Natural killer cell (primary cell): Measurements from ENCODE around the gene LPIN1. TPM values are rescaled to one million over a fixed set of nuclear protein-coding genes. Genes with fewer than 3 reads are reported as not detected.

Experiments
- ATAC-seq, 3 donors: fragments of 150-1000 bp in 2 of 3; fragments of 200-7000 bp in 1 of 3; cut with Tn5 transposase; 1 replicate in 1 of 3; 2 replicates in 2 of 3; pipeline ENCODE4 v1.10.0; 2021; ENCODE audit warnings: mild to moderate bottlenecking in 2 of 3, moderate library complexity in 2 of 3
- DNase-seq, 2 donors: peaks; one replicate each; pipeline versions ENCODE4 v3.0.0 to v3.0.0-alpha.2; 2013 to 2021; ENCODE audit warnings: mixed read lengths in 1 of 2
- H3K27ac ChIP-seq: one replicate; pipeline ENCODE4 v1.5.1; 2013; ENCODE audit warnings: mild to moderate bottlenecking, low read length
- H3K27me3 ChIP-seq: one replicate; pipeline ENCODE4 v1.6.1; 2013; ENCODE audit warnings: low read length; ENCODE audit not compliant: control insufficient read depth, insufficient read depth
- H3K36me3 ChIP-seq: one replicate; pipeline ENCODE4 v1.6.1; 2013; ENCODE audit warnings: low read length; ENCODE audit not compliant: control insufficient read depth, insufficient read depth
- H3K4me1 ChIP-seq: one replicate; pipeline ENCODE4 v1.6.1; 2013; ENCODE audit warnings: low read length; ENCODE audit not compliant: control insufficient read depth, insufficient read depth
- H3K4me3 ChIP-seq: one replicate; pipeline ENCODE4 v1.5.1; 2013; ENCODE audit warnings: low read length
- H3K9me3 ChIP-seq: one replicate; pipeline ENCODE4 v1.6.1; 2013; ENCODE audit warnings: low read length; ENCODE audit not compliant: control insufficient read depth, insufficient read depth
- H3K27ac Mint-ChIP-seq, 2 donors: one replicate each; pipeline ENCODE4 v1.8.0; 2022; ENCODE audit warnings: mild to moderate bottlenecking in 2 of 2, mixed read lengths in 2 of 2, moderate library complexity in 1 of 2
- H3K27me3 Mint-ChIP-seq, 2 donors: one replicate each; pipeline ENCODE4 v1.8.0; 2022; ENCODE audit warnings: low read depth in 2 of 2, mixed read lengths in 2 of 2
- H3K36me3 Mint-ChIP-seq: one replicate; pipeline ENCODE4 v1.8.0; 2022; ENCODE audit warnings: mixed read lengths
- H3K4me1 Mint-ChIP-seq, 2 donors: one replicate each; pipeline ENCODE4 v1.8.0; 2022; ENCODE audit warnings: mixed read lengths in 2 of 2
- H3K4me3 Mint-ChIP-seq: one replicate; pipeline ENCODE4 v1.8.0; 2022; ENCODE audit warnings: mild to moderate bottlenecking, moderate library complexity, mixed read lengths
- H3K9me3 Mint-ChIP-seq, 2 donors: one replicate each; pipeline ENCODE4 v1.8.0; 2022; ENCODE audit warnings: mixed read lengths in 2 of 2
- WGBS: methylation state at CpG from one replicate; pipeline ENCODE4 v1.1.7; 2013; ENCODE audit warnings: missing lambda C conversion rate; ENCODE audit not compliant: insufficient coverage; 5-methylcytosine and 5-hydroxymethylcytosine counted together
- intact Hi-C: fragments of 100-400 bp; cut with micrococcal nuclease; formaldehyde crosslinking; loops from one replicate; pipeline ENCODE4 v1.14.2; 2022
- total RNA-seq, 4 donors: library from RNA; stranded (reverse); fragments of 120-200 nt in 1 of 4; gene quantifications; one replicate each; pipeline versions ENCODE4 v1.2.3 to v1.2.4, GENCODE V29; 2013 to 2022
- TF ChIP-seq, protein P1 (sequence below): fragments of 200-600 bp; IDR thresholded peaks from one replicate; pipeline ENCODE4 v1.8.0; 2022; ENCODE audit warnings: antibody characterized with exemption

Gene LPIN1
- total RNA-seq, 3 donors from 2014 or later (not counting 1 experiment from before 2014, with no cell fraction given), result 95.0 to 122 (median 118) TPM

- H3K4me3 ChIP-seq, result no peak overlapping the region
- ATAC-seq (no peak), DNase-seq (no peak)
- TF ChIP-seq, protein P1, sequence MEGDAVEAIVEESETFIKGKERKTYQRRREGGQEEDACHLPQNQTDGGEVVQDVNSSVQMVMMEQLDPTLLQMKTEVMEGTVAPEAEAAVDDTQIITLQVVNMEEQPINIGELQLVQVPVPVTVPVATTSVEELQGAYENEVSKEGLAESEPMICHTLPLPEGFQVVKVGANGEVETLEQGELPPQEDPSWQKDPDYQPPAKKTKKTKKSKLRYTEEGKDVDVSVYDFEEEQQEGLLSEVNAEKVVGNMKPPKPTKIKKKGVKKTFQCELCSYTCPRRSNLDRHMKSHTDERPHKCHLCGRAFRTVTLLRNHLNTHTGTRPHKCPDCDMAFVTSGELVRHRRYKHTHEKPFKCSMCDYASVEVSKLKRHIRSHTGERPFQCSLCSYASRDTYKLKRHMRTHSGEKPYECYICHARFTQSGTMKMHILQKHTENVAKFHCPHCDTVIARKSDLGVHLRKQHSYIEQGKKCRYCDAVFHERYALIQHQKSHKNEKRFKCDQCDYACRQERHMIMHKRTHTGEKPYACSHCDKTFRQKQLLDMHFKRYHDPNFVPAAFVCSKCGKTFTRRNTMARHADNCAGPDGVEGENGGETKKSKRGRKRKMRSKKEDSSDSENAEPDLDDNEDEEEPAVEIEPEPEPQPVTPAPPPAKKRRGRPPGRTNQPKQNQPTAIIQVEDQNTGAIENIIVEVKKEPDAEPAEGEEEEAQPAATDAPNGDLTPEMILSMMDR, result no peak
- Mint-ChIP-seq H3K4me3 (no peak overlapping the region), H3K9me3 (no peaks in the 10 kb centered on the region), H3K27me3 (no peaks in the 10 kb centered on the region), H3K4me1 (peaks cover 43 to 59% of the 10 kb centered on the region in 2 donors), H3K27ac (peak overlapping the region in 1 of 2 donors; percentile 56), H3K36me3 (peaks cover 21% of the 10 kb centered on the region)
- H3K27me3 ChIP-seq, result no peaks in the 10 kb centered on the region
- 97% methylated on average over 10 of the region's 10 CpGs for WGBS
- peaks cover 8% of the 10 kb centered on the region for H3K4me1 ChIP-seq
- H3K27ac ChIP-seq, result no peak overlapping the region
- H3K36me3 ChIP-seq, result peaks cover 50% of the 10 kb centered on the region
- H3K9me3 ChIP-seq, result no peaks in the 10 kb centered on the region
- intact Hi-C loops, result no loop called here
These were observed 18.5 kb downstream of the LPIN1 start for GRCh38 chr2:11764920-11765319.

DNA sequence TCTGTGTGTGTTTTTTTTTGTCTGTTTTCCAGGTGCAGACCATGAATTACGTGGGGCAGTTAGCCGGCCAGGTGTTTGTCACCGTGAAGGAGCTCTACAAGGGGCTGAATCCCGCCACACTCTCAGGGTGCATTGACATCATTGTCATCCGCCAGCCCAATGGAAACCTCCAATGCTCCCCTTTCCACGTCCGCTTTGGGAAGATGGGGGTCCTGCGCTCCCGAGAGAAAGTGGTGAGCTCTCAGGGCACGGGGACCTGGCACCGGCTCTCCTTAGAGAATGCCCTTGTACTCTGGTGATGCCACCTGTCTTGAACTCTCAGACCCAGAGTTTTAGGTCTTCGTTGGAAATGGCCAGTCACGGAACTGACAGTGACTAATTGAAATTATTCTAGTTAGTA, 19.1 kb downstream of the LPIN1 start:
- peaks cover 43 to 56% of the 10 kb centered on the region in 2 donors for H3K4me1 Mint-ChIP-seq
- no peaks in the 10 kb centered on the region for H3K27me3 Mint-ChIP-seq
- H3K27ac Mint-ChIP-seq, result no peak overlapping the region
- DNase-seq (no peak), ATAC-seq (no peak)
- peaks cover 55% of the 10 kb centered on the region for H3K36me3 ChIP-seq
- 95% methylated on average over 13 of the region's 13 CpGs for WGBS
- H3K9me3 Mint-ChIP-seq, result no peaks in the 10 kb centered on the region
- H3K36me3 Mint-ChIP-seq, result peaks cover 21% of the 10 kb centered on the region
- no peak overlapping the region for H3K4me3 Mint-ChIP-seq
- TF ChIP-seq, protein P1, result no peak
- H3K4me1 ChIP-seq, result peaks cover 8% of the 10 kb centered on the region
- no peaks in the 10 kb centered on the region for H3K27me3 ChIP-seq
- intact Hi-C loops, result no loop called here
- no peaks in the 10 kb centered on the region for H3K9me3 ChIP-seq
- H3K4me3 ChIP-seq, result no peak overlapping the region
- H3K27ac ChIP-seq, result no peak overlapping the region

DNA sequence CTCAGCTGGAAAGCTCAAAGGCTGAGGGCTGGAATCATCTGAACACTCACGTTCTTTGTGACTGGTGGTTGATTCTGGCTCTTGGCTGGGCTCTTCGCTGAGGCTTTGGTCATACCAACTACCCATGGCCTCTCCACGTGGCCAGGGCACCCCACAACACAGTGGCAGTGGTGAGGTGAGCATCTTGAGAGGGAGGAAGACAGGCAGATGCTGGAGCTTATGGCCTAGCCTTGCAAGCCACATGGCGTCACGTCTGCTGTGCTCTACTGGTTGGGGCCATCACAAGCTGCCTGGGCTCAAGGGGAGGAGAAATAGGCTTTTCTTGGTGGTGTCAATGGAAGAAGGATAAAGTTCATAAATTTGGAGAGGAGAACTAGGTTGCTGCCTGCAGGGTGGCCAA, 19.6 kb downstream of the LPIN1 start:
- H3K27ac ChIP-seq, result no peak overlapping the region
- H3K4me1 ChIP-seq, result peaks cover 8% of the 10 kb centered on the region
- TF ChIP-seq, protein P1, result no peak
- peaks cover 59% of the 10 kb centered on the region for H3K36me3 ChIP-seq
- H3K27ac Mint-ChIP-seq, result peak overlapping the region in 1 of 2 donors; percentile 10
- ATAC-seq, result no peak
- no peak for DNase-seq
- H3K27me3 Mint-ChIP-seq, result no peaks in the 10 kb centered on the region
- intact Hi-C loops, result no loop called here
- H3K4me3 ChIP-seq, result no peak overlapping the region
- peaks cover 21% of the 10 kb centered on the region for H3K36me3 Mint-ChIP-seq
- H3K27me3 ChIP-seq, result no peaks in the 10 kb centered on the region
- no peak overlapping the region for H3K4me3 Mint-ChIP-seq
- H3K9me3 ChIP-seq, result no peaks in the 10 kb centered on the region
- H3K9me3 Mint-ChIP-seq, result no peaks in the 10 kb centered on the region
- H3K4me1 Mint-ChIP-seq, result peaks cover 41 to 51% of the 10 kb centered on the region in 2 donors
- over 99% methylated on average over 5 of the region's 5 CpGs for WGBS

DNA sequence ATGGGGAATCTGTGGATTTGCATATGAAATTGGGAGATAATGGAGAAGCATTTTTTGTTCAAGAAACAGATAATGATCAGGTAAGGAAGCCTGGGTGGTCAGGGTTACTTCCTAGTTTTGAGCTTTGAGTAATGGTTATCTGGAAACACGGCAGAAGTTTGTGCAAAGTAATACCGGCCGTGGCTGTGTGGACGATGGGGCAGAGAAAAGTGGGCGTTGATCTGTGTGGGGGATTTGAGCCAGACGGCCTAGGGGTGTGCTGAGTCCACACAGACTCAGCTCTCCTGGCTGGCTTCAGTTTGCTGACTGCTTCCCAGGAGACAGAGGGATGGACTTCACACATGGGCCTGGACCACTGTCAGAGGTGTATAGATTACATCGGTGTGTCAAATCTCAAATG, 21.3 kb downstream of the LPIN1 start:
- WGBS, result 61% methylated on average over 6 of the region's 7 CpGs
- Histone ChIP-seq H3K27ac (no peak overlapping the region), H3K9me3 (no peaks in the 10 kb centered on the region), H3K4me3 (no peak overlapping the region), H3K36me3 (peaks cover 72% of the 10 kb centered on the region), H3K27me3 (no peaks in the 10 kb centered on the region), H3K4me1 (peaks cover 6% of the 10 kb centered on the region)
- H3K4me1 Mint-ChIP-seq, result peaks cover 26 to 36% of the 10 kb centered on the region in 2 donors
- ATAC-seq (peak in 1 of 3 donors; percentile 70), DNase-seq (no peak)
- H3K9me3 Mint-ChIP-seq, result no peaks in the 10 kb centered on the region
- TF ChIP-seq, protein P1, result no peak
- H3K27ac Mint-ChIP-seq, result peak overlapping the region in 1 of 2 donors; percentile 26
- H3K27me3 Mint-ChIP-seq, result no peaks in the 10 kb centered on the region
- no peak overlapping the region for H3K4me3 Mint-ChIP-seq
- intact Hi-C loops, result no loop called here
- peaks cover 21% of the 10 kb centered on the region for H3K36me3 Mint-ChIP-seq
